GM21526 (cell line): ENCODE data around the gene HCAR2.
"Not testable (repeated sequence)": the region's sequence is repeated elsewhere in the genome, so short reads cannot be mapped to it uniquely, and the experiment has no call there.

Source experiments
- ATAC-seq: cut with Tn5 transposase; IDR thresholded peaks from one replicate; pipeline ENCODE4 v1.9.1; 2021; ENCODE audit warnings: moderate library complexity; ENCODE audit not compliant: unreplicated experiment, low FRiP score

Gene HCAR2

DNA sequence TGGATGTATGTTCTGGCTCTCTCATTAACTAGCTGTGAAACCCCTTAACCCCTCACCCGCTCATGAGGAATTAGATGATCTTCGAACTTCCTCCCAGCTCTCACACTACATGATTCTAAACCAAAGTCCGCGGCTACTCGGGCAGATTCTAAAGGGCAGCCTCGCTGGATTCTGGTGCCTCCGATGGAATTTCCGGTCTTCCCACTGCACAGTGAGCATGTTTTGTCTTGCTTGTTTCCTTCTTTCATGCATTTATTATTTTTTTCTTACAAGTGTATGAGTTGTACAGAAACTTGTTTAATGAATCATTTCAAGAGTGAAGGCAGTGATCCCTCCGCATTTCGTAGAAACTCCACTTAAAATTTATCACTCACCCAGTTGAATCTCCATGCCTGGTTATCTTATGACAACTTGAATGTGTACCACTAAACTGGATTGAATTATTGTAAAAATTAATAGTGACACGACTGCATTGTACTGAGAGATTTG is 17.9 kb upstream of the HCAR2 start:
- no peak for ATAC-seq

DNA sequence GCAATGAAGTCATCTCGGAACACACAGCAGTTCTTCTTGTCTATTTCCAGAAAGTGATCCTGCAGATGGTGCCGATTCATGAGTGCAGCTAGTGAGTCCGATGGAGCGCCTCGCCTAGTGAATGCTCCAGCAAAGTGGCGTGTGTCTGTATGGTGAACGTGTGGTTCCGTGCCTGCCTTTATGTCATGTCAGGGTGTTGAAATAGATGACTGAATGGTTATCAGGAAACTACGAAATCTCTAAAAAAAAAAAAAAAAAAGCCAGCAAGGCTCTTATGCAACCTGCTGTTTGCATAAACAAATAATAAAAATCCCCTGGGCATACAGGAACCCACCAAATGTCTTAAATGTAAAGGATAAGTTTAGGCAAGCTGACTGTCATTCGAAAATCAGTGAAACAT is 13.5 kb upstream of the HCAR2 start, which contains the start of gene HCAR3:
HCAR3 (minus strand) TSS at position 154 of the 400 bp plus-strand sequence; CDS start at position 80, 74 bp downstream.
- ATAC-seq: not testable (repeated sequence)

DNA sequence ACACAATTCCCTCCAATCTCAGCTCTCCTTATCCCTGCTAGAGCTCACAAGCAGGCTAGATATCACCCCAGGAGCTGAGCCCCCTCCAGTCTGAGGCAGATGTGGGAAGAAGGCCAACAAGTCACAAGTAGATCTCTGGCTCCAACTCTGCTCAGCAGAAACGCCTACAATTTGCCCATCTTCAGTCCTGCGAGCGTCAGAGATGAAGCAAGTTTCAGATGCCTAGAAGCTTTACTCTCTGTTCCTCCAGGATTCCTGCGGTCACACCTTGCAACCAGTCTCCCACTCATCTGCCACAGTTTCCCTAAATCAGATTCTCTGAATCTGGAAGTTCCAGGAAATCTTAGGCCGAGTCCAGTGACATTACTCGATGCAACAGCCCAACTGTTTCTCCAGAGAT is 12.1 kb upstream of the HCAR2 start:
- ATAC-seq: not testable (repeated sequence)

DNA sequence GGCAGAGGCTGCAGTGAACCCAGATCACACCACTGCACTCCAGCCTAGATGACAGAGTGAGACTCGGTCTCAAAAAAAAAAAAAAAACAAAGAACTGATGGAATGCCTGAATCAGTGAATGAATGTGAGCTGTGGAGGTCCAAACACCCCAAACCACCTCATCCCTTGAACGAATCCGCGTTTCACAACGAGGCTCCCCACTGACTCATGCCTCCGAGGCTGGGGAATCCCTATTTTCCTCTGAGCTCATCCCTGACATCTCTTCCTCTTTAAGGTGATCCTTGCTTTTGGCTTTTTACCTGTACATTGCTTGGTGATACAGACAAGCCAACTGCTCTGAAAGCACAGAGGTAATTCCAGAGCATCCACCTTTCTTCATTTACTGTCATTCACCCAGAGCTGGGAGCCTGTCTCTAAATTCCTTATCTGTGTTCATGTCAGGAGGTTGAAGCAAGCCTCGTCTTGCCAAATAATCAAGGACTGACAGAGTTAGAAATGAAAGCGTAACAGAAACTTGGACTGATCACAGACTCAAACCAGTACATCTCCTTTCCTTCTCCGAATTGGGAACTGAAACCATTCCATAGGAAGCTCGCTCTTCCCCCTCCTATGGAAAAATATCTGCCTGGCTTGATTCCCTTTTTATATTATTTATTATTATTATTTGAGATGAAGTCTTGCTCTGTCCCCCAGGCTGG is 10.5 kb upstream of the HCAR2 start:
- ATAC-seq: not testable (repeated sequence)

DNA sequence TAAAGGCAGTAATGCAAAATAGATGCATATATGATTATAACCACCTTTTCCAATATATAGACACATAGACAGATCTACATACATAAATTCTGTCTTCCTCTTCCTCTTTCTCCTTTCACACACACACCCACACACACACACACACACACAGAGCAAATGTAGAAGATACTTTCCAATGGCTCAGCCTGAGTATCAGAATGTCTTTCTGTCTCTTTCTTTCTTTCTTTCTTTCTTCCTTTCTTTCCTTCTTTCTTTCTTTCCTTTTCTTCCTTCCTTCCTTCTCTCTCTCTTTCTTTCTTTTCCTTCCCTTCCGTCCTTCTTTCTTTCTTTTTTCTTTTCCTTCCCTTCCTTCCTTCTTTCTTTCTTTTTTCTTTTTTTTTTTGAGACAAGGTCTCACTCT is 8.1 kb upstream of the HCAR2 start:
- not testable (repeated sequence) for ATAC-seq

DNA sequence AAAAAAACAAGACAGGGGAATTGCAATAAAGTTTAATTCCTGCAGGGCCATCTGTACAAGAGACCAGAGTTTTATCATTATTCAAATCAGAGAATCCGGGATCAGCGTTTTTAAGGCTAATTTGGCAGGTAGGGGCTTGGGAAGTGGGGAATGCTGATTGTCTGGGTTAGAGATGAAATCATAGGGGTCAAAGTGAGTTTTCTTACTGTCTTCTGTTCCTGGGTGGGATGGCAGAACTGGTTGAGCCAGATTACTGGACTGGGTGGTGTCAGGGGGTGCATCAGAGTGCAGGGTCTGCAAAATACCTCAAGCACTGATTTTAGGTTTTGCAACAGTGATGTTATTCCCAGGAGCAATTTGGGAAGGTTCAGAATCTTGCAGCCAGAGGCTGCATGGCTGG is 7.2 kb upstream of the HCAR2 start:
- not testable (repeated sequence) for ATAC-seq

DNA sequence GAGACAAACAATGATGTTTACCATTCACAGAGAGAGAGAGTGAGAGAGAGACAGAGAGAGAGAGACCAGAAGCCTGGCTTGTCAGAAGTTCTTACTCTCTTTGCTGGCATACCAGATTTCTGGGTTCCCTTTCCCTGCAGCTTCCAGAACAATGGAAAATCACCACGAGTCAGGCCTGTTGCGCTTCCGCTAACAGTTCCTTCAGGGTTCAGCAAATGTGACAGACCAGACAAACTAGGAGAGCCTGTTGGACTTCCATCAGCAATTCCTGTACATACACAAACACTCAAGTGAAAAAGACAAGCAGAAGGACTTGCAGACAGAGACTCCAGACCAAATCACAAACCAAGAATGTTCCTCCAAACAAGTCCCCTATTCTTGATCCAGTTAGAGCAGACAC is 6.1 kb upstream of the HCAR2 start:
- ATAC-seq: not testable (repeated sequence)

DNA sequence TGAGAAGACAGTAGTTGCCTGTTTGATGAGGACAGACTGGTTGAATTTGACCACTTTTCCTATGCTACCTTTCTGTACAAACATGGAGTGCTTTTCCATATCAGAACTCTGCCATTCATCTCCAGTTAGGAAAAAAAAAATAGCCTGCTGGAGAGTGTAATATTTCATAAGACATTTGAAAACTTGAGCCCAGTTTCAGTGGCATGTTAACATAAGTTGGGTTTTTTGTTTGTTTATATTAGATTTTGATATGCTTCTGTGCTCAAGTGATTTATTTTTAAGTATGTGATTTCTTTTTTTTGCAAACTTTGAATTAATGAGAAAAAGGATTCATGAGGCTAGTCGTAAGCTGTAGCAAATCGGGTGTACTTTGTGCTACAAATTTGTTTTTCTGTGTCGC is 684 bp upstream of the HCAR2 start:
- not testable (repeated sequence) for ATAC-seq

DNA sequence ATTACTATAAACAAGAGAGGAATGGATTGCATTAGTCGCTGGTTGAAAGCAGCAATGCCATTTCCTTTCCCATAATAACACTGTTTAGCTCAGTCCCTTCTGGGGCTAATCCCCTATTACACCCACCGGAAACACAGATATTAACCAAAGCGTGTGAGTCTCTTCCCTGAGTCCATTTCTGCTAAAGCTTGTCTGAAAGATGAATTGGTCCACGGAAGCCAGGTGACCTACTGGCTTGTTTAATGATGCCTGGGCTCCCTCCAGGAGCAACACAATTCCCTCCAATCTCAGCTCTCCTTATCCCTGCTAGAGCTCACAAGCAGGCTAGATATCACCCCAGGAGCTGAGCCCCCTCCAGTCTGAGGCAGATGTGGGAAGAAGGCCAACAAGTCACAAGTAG is 1.7 kb downstream of the HCAR2 start:
- not testable (repeated sequence) for ATAC-seq

DNA sequence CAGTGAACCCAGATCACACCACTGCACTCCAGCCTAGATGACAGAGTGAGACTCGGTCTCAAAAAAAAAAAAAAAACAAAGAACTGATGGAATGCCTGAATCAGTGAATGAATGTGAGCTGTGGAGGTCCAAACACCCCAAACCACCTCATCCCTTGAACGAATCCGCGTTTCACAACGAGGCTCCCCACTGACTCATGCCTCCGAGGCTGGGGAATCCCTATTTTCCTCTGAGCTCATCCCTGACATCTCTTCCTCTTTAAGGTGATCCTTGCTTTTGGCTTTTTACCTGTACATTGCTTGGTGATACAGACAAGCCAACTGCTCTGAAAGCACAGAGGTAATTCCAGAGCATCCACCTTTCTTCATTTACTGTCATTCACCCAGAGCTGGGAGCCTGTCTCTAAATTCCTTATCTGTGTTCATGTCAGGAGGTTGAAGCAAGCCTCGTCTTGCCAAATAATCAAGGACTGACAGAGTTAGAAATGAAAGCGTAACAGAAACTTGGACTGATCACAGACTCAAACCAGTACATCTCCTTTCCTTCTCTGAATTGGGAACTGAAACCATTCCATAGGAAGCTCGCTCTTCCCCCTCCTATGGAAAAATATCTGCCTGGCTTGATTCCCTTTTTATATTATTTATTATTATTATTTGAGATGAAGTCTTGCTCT is 3.0 kb downstream of the HCAR2 start:
- ATAC-seq: not testable (repeated sequence)

DNA sequence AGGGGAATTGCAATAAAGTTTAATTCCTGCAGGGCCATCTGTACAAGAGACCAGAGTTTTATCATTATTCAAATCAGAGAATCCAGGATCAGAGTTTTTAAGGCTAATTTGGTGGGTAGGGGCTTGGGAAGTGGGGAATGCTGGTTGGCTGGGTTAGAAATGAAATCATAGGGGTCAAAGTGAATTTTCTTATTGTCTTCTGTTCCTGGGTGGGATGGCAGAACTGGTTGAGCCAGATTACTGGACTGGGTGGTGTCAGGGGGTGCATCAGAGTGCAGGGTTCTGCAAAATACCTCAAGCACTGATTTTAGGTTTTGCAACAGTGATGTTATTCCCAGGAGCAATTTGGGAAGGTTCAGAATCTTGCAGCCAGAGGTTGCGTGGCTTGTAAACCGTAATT is 6.2 kb downstream of the HCAR2 start:
- ATAC-seq: not testable (repeated sequence)

DNA sequence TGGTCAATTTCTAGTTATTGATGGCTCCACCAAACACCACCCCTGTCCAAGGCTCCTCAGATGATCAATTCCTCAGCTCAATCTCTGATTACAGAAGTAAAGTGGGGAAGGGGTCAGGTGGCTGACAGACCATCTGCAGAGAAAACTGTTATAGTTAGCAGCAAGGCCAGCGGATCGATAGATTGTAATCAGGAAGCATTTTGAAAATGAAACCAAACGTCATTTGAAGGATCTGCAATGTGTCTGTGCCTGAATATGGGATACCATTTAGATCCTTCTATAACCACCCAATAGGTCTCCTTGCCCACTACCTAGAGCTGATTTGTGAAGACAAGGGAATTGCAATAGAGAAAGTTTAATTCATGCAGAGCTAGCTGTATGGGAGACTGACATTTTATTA is 11.6 kb downstream of the HCAR2 start:
- no peak for ATAC-seq

DNA sequence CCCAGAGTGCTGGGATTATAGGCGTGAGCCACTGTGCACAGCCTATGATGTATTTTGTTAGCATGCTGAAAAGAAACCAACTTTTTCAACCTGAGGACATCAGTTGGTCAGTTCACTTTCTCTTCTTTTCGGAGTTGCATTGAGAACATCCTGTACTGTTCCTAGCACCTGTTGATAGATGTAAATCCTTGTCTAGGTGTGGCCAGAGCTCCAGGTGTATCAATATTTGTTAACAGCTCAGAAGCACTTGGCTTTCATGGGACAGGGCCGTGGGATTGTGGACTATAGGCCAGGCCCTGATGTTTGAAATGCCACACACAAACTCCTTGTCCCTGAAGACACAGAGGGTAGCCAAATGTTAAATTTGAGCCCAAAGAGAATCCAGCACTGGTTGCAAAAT is 14.9 kb downstream of the HCAR2 start:
- no peak for ATAC-seq

DNA sequence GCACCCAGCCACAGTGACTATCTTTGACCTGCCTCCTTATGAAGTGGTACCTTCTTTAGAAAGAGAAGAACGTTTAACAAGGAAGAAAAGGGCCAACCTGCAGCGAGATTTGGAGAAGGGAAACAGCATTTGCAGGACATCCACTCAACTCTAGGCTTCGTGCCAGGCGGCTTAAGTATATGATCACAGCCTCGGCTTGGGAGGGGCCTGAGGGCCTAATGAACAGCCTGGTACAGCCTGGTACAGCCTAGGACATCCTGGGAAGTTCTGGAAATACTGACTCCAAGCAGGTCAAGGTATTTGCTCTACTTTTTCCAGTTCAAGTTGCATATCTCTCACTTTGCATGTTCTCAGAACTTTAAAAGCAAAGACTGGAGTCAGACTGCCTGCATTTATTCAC is 16.1 kb downstream of the HCAR2 start:
- no peak for ATAC-seq

DNA sequence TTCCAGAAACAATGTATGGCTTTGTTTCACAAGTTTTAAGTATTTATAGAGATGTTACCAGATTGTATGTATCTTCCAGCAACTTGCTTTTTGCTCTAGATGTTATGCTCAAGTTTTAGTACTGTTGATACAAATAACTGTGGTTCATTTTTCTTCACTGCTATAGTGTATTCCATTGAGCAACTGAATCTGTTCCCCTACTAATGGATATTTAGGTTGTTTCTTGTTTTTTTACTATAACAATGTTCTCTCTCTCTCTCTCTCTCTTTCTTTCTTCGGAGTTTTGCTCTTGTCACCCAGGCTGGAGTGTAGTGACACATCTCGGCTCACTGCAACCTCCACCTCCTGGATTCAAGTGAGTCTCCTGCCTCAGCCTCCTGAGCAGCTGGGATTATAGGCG is 16.6 kb downstream of the HCAR2 start:
- ATAC-seq: no peak

DNA sequence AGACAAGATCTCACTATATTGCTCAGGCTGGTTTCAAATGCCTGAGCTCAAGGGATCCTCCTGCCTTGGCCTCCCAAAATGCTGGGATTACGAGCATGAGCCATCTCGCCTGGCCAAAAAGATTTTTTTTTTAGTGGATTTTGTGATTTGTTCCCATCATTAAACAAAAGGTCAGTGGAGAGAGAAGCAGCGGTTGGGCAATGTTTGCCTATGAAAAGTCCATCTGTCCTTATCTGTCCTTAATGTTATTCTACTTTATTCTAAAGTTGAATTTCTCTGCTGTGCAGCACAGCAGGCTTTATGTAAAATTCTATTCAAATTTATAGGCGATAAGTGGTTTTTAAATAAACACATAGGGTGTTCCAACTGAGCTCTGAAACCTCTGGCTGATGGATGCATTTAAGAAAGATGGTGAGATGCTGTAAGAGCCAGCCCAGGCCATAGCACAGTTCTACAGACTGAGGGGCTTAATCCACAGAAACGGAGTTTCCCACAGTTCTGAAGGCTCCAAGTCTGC is 18.8 kb downstream of the HCAR2 start:
- ATAC-seq: no peak

DNA sequence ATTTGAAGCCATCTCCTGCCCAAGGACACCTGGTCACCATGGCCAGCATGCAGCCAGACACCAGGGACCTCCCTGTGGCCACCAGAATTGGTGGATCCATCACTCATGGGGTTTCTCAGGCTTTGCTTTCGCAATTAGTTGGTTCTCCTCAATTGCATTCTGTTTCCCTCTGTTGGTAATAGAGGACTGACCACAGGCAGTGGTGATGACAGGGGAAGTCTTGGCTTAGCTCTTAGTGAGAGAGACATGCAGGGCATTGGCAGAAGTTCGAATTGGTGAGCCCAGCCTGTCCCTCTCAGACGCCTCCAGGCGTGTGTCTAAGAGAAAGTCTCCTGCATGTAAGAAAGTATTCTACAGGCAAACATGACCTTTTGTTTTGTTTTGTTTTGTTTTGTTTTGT is 21.3 kb downstream of the HCAR2 start:
- no peak for ATAC-seq

DNA sequence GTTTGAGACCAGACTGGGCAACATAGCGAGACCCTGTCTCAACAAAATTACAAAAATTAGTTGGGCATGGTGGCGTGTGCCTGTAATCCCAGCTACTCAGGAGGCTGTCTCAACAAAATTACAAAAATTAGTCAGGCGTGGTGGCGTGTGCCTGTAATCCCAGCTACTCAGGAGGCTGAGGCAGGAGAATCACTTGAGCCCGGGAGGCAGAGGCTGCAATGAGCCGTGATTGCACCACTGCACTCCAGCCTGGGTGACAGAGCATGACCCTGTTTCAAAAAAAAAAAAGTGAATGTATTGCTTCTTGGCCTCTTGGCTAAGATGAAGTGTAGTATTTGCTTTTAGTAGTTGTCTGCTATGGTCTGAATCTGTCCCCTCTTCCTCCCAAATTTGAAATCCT is 22.2 kb downstream of the HCAR2 start:
- ATAC-seq: not testable (repeated sequence)

DNA sequence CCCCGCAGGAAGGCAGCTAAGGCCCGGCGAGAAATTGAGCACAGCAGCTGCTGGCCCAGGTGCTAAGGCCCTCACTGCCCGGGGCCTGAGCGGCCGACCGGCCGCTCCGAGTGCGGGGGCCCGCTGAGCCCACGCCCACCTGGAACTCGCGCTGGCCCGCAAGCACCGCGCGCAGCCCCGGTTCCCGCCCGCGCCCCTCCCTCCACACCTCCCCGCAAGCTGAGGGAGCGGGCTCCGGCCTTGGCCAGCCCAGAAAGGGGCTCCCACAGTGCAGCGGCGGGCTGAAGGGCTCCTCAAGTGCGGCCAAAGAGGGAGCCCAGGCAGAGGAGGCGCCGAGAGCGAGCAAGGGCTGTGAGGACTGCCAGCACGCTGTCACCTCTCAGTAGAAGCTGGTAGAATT is 26.4 kb downstream of the HCAR2 start:
- ATAC-seq: not testable (repeated sequence)

DNA sequence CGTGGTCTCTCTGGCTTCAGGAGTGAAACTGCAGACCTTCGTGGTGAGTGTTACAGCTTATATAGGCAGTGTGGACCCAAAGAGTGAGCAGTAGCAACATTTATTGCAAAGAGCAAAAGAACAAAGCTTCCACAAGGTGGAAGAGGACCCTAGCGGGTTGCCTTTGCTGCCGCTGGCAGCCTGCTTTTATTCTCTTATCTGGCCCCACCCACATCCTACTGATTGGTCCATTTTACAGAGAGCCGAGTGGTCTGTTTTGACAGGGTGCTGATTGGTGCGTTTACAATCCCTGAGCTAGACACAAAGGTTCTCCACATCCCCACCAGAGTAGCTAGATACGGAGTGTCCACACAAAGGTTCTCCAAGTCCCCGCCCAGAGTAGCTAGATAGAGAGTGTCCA is 27.1 kb downstream of the HCAR2 start:
- not testable (repeated sequence) for ATAC-seq

DNA sequence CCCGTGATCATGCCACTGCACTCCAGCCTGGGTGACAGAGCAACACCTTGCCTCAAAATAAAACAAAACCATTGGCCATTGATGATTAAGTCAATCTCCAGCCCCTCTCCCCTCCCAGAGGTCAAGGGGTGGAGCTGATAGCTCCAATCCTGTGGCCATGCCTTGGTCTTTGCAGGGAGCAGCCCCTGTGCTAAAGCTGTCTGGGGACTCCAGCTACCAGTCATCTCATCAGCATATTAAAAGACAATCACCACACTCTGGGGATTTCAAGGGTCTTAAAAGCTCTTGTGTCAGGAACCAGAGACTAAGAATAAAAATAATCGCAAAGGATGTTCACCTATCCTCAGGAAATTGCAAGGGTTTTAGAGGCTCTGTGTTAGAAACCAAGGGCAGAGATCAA is 30.6 kb downstream of the HCAR2 start:
- ATAC-seq: no peak
